Adrenal gland (tissue), 12 donors: ENCODE measurements around the gene EYS. TPM values are rescaled to one million over a fixed set of nuclear protein-coding genes. Genes with fewer than 3 reads are reported as not detected.

ENCODE experiments used
- DNase-seq, 7 donors: peaks; one replicate each; pipeline ENCODE4 v3.0.0-alpha.2; 2019 to 2020
- H3K27ac ChIP-seq, 5 donors: fragments of 200-600 bp; sonication (generic) in 4 of 5; 1 replicate in 3 of 5; 2 replicates in 2 of 5; pipeline versions ENCODE4 v1.5.1 to v1.8.0; 2016 to 2020; ENCODE audit warnings: mild to moderate bottlenecking in 1 of 5
- H3K27me3 ChIP-seq: fragments of 200-600 bp; 2 replicates; pipeline ENCODE4 v1.8.0; 2021
- H3K36me3 ChIP-seq, 2 donors: fragments of 200-600 bp; replicated peaks in 1 of 2; 1 replicate in 1 of 2; 2 replicates in 1 of 2; pipeline versions ENCODE4 v1.5.1 to v1.8.0; 2018 to 2022
- H3K4me1 ChIP-seq, 2 donors: fragments of 200-600 bp; replicated peaks in 1 of 2; 1 replicate in 1 of 2; 2 replicates in 1 of 2; pipeline versions ENCODE4 v1.5.1 to v1.8.0; 2018 to 2021
- H3K4me3 ChIP-seq, 4 donors: fragments of 200-600 bp; sonication (generic) in 3 of 4; one replicate each; pipeline ENCODE4 v1.5.1; 2016 to 2018
- H3K9me3 ChIP-seq, 3 donors: fragments of 200-600 bp; sonication (generic) in 1 of 3; replicated peaks in 1 of 3; 1 replicate in 2 of 3; 2 replicates in 1 of 3; pipeline versions ENCODE4 v1.5.1 to v1.8.0; 2016 to 2021
- POLR2A ChIP-seq, 2 donors: fragments of 450-650 bp; IDR thresholded peaks; one replicate each; pipeline ENCODE4 v1.6.1; 2017; ENCODE audit warnings: antibody characterized with exemption in 2 of 2, mild to moderate bottlenecking in 2 of 2, moderate library complexity in 1 of 2
- WGBS, 4 donors: extraction: QIAGEN DNeasy Blood & Tissue Kit in 2 of 4; methylation state at CpG; one replicate each; pipeline versions ENCODE4 v1.1.5 to v1.1.7; 2013 to 2017; 5-methylcytosine and 5-hydroxymethylcytosine counted together
- intact Hi-C, 2 donors: fragments of 100-400 bp; cut with DNase I; formaldehyde crosslinking; loops; one replicate each; pipeline versions ENCODE4 v1.14.1 to v1.15.0; 2022 to 2023
- polyA plus RNA-seq, 3 donors: library from polyadenylated mRNA; stranded (reverse); fragments of 200-250 nt in 2 of 3; fragments of 350-450 nt in 1 of 3; fragmentation: Illumina TruSeq in 1 of 3; extraction: RNeasy Lipid Tissue Mini Kit (QIAGEN cat#74804) in 1 of 3; gene quantifications; one replicate each; pipeline ENCODE4 v1.2.3, GENCODE V29; 2013 to 2014
- total RNA-seq, 9 donors: library from RNA; depleted of rRNA in 4 of 9; stranded (reverse); fragments of >200 nt in 4 of 9; fragments of 120-200 nt in 1 of 9; fragmentation: NEBNext Ultra II Directional in 1 of 9; extraction: Animal tissue kit (Norgen Biotek cat#: 25700) in 1 of 9; gene quantifications; one replicate each; pipeline versions ENCODE4 v1.1.0 to v1.2.4, GENCODE V29; 2013 to 2023
- TF ChIP-seq, protein P1 (sequence below), 6 experiments: fragments of 450-650 bp in 4 of 6; fragments of 200-600 bp in 2 of 6; sonication (generic) in 1 of 6; IDR thresholded peaks; 1 replicate in 5 of 6; 2 replicates in 1 of 6; pipeline versions ENCODE4 v1.5.1 to v1.8.0; 2016 to 2021; ENCODE audit warnings: antibody characterized with exemption in 6 of 6, mild to moderate bottlenecking in 2 of 6, moderate library complexity in 1 of 6
- donor health status: healthy with polysubstance abuse.
- donor health status: Bipolar disorder and iron deficiency.
- donor health status: DM: yes; HTN: yes; CAD: no.
- donor health status: DM: no; HTN: no; CAD: no.
- donor health status: DM: no; HTN: no; CAD: no.
- donor health status: DM: yes; HTN: yes; CAD: no.

EYS gene
- total and polyA plus RNA-seq, 12 donors, result 0.03 to 3.1 (median 0.18) TPM; not detected in 7

DNA sequence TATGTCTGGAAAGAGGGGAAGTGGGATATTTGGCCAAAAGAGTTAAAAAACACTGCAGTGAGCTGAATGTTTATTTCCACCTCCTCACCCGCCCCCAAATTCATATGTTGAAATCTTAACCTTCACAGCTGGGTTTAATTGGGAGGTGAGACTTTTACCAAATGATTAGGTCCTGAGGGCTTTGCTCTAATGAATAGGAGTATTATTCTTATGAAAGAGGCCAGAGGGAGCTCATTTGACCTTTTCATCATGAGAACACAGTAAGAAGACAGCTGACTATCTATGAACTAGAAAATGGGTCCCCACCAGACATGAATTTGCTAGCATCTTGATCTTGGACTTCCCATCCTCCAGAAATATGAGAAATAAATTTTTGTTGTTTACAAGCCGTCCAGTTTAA, 1042.5 kb downstream of the EYS start:
- no peak overlapping the region for H3K27ac ChIP-seq
- no peak overlapping the region for H3K4me3 ChIP-seq
- intact Hi-C loops, result no loop called here
- TF ChIP-seq, protein P1, sequence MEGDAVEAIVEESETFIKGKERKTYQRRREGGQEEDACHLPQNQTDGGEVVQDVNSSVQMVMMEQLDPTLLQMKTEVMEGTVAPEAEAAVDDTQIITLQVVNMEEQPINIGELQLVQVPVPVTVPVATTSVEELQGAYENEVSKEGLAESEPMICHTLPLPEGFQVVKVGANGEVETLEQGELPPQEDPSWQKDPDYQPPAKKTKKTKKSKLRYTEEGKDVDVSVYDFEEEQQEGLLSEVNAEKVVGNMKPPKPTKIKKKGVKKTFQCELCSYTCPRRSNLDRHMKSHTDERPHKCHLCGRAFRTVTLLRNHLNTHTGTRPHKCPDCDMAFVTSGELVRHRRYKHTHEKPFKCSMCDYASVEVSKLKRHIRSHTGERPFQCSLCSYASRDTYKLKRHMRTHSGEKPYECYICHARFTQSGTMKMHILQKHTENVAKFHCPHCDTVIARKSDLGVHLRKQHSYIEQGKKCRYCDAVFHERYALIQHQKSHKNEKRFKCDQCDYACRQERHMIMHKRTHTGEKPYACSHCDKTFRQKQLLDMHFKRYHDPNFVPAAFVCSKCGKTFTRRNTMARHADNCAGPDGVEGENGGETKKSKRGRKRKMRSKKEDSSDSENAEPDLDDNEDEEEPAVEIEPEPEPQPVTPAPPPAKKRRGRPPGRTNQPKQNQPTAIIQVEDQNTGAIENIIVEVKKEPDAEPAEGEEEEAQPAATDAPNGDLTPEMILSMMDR (IDR thresholded peaks at IDR 0.05), result no peak
- no peak for TF ChIP-seq POLR2A (IDR thresholded peaks at IDR 0.05)
- no peaks in the 10 kb centered on the region for H3K36me3 ChIP-seq
- no peaks in the 10 kb centered on the region for H3K9me3 ChIP-seq
- 58 to 76% (median 64%) methylated on average over 2 of the region's 2 CpGs for WGBS, 4 donors
- DNase-seq, result no peak
- no peaks in the 10 kb centered on the region for H3K4me1 ChIP-seq
- no peaks in the 10 kb centered on the region for H3K27me3 ChIP-seq

DNA sequence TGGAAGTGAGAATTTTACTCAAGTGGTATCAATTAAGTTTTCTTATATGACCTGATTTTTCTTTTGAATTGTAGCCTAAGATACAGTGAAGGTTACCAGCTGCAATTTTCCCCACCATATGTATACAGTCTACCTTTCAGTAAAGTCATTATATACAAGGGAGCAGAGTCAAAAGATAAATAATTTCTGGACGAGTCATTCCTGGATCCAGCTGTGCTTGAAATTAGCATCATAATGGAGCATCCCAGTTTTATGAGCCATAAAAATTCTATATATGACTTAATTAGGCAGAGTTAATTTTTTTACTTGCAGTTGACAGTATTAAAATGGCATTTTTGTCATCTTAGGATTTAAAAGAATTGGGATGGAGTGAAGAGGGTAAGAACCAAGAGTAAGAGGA, 1063.0 kb downstream of the EYS start:
- no peaks in the 10 kb centered on the region for H3K9me3 ChIP-seq
- 18 to 51% (median 31%) methylated on average over 1 of the region's 1 CpG for whole genome bisulfite sequencing, 4 donors
- TF ChIP-seq, protein P1 (IDR thresholded peaks at IDR 0.05), result no peak
- no peak for TF ChIP-seq POLR2A (IDR thresholded peaks at IDR 0.05)

DNA sequence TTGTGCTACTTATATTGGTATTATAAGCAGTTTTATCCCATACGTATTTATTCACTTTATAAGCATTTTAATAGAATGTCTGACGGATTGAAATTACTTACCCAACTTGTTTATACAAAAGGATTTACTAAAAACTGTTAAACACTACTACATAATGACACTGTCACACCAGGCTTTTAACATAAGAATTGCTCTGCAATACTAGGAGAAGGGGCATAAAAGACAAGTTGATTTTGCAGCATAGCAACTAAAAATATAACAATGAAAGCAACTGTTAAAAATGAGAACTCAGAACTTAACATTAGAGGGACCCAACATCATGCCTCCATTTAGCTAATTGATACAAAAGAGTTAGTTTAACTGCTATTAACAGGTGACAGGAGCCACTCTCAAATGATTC, 1076.1 kb downstream of the EYS start:
- Histone ChIP-seq H3K27ac (no peak overlapping the region), H3K9me3 (no peaks in the 10 kb centered on the region), H3K27me3 (no peaks in the 10 kb centered on the region), H3K36me3 (no peaks in the 10 kb centered on the region), H3K4me1 (no peaks in the 10 kb centered on the region), H3K4me3 (no peak overlapping the region)
- no peak for DNase-seq
- no peak for TF ChIP-seq POLR2A (IDR thresholded peaks at IDR 0.05)
- TF ChIP-seq, protein P1 (IDR thresholded peaks at IDR 0.05), result no peak
- intact Hi-C loops, result no loop called here
- WGBS, 4 donors, result 54 to 65% (median 59%) methylated on average over 2 of the region's 2 CpGs

More for the DNA sequence above, 1063.0 kb downstream of the EYS start:
- Histone ChIP-seq H3K27me3 (no peaks in the 10 kb centered on the region), H3K4me1 (no peaks in the 10 kb centered on the region), H3K36me3 (no peaks in the 10 kb centered on the region), H3K4me3 (no peak overlapping the region), H3K27ac (no peak overlapping the region)
- no peak for DNase-seq
- intact Hi-C loops, result no loop called here

DNA sequence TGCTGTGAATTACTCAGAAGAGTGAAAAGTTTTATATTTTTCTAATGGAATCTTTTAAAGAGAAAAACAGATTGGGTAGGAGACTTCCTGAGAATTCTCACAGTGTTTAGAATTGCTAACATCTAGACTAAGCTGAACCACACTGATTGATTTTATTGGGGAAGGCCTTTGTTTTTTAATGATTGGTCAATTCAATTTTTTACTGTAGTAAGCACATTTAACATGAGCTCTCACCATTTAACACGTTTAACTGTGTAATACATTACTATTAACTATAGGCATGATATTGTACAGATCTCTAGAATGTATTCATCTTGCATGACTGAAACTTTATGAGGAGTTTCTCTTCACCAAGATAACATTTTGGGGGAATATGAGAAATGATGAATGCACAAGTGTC, 1084.1 kb downstream of the EYS start:
- TF ChIP-seq, protein P1 (IDR thresholded peaks at IDR 0.05), result no peak
- no peak for TF ChIP-seq POLR2A (IDR thresholded peaks at IDR 0.05)
- Histone ChIP-seq H3K4me3 (no peak overlapping the region), H3K27me3 (no peaks in the 10 kb centered on the region), H3K27ac (no peak overlapping the region), H3K4me1 (no peaks in the 10 kb centered on the region), H3K9me3 (no peaks in the 10 kb centered on the region), H3K36me3 (no peaks in the 10 kb centered on the region)
- DNase-seq, result no peak
- WGBS, 4 donors, result 40 to 55% (median 45%) methylated on average over 1 of the region's 1 CpG
- intact Hi-C loops, result no loop called here
